ENCODE data around the gene MRPL12.

Gene MRPL12

GRCh38 chr17:81703747-81704654 lies 834 bp downstream of the MRPL12 start:
- DNase-seq: no peak

- no peak for DNase-seq
Measured at GRCh38 chr17:81705518-81706231, 2.5 kb downstream of the MRPL12 start.

- DNase-seq: no peak
Measured at GRCh38 chr17:81706232-81706611, 3.1 kb downstream of the MRPL12 start.

GRCh38 chr17:81706757-81707624 lies 3.8 kb downstream of the MRPL12 start:
- DNase-seq: no peak

- DNase-seq: no peak
Measured at GRCh38 chr17:81707725-81708646, 4.8 kb downstream of the MRPL12 start.

GRCh38 chr17:81708739-81709185 lies 5.6 kb downstream of the MRPL12 start:
- DNase-seq: no peak

- no peak for DNase-seq
Measured at GRCh38 chr17:81710514-81711308, 7.5 kb downstream of the MRPL12 start.

- DNase-seq: peak; percentile 31
Measured at GRCh38 chr17:81711814-81712467, 8.8 kb downstream of the MRPL12 start, which contains the start of gene SLC25A10. Gene SLC25A10, plus strand, starts transcription at chr17:81712284. Its CDS starts 143 bp downstream, at chr17:81712427.

- DNase-seq: no peak
Measured at GRCh38 chr17:81712468-81713003, 9.4 kb downstream of the MRPL12 start.

- DNase-seq: no peak
Measured at GRCh38 chr17:81713004-81713555, 9.9 kb downstream of the MRPL12 start.

GRCh38 chr17:81713556-81714411 lies 10.6 kb downstream of the MRPL12 start:
- no peak for DNase-seq

- DNase-seq: no peak
Measured at GRCh38 chr17:81714412-81715106, 11.4 kb downstream of the MRPL12 start.

- DNase-seq: no peak
Measured at GRCh38 chr17:81715107-81715871, 12.1 kb downstream of the MRPL12 start.

- DNase-seq: no peak
Measured at GRCh38 chr17:81715872-81716673, 12.9 kb downstream of the MRPL12 start.

- no peak for DNase-seq
Measured at GRCh38 chr17:81716674-81716996, 13.5 kb downstream of the MRPL12 start.

- no peak for DNase-seq
Measured at GRCh38 chr17:81717049-81717765, 14.0 kb downstream of the MRPL12 start.

Measured in NCI-H2029 treated with DMSO at 0.1 percent for 48 hours (cell line).